ENCODE measurements around the gene CERK.

Gene CERK

GRCh38 chr22:46686221-46687047 is 51.6 kb downstream of the CERK start:
- TF ChIP-seq REST (IDR thresholded peaks at IDR 0.05; ENCODE audit: insufficient read depth in 1 of 2, low read depth in 2 of 2, low read length in 2 of 2) (no peak), POLR2AphosphoS5 (IDR thresholded peaks at IDR 0.05; ENCODE audit: low read depth, low read length) (no peak), SIN3A (IDR thresholded peaks at IDR 0.05; ENCODE audit: borderline replicate concordance, insufficient read depth, low read length) (no peak), FOXP2 (optimal IDR thresholded peaks at IDR 0.05; ENCODE audit: borderline replicate concordance, extremely low read depth, extremely low read length, insufficient read depth) (no peak), TAF1 (IDR thresholded peaks at IDR 0.05; ENCODE audit: borderline replicate concordance, insufficient read depth, low read length) (no peak)

GRCh38 chr22:46684706-46685105 is 53.3 kb downstream of the CERK start:
- TF ChIP-seq TAF1 (IDR thresholded peaks at IDR 0.05; ENCODE audit: borderline replicate concordance, insufficient read depth, low read length) (no peak), FOXP2 (optimal IDR thresholded peaks at IDR 0.05; ENCODE audit: borderline replicate concordance, extremely low read depth, extremely low read length, insufficient read depth) (no peak), REST (IDR thresholded peaks at IDR 0.05; ENCODE audit: insufficient read depth in 1 of 2, low read depth in 2 of 2, low read length in 2 of 2) (no peak), POLR2AphosphoS5 (IDR thresholded peaks at IDR 0.05; ENCODE audit: low read depth, low read length) (no peak)

- TF ChIP-seq REST (IDR thresholded peaks at IDR 0.05; ENCODE audit: insufficient read depth in 1 of 2, low read depth in 2 of 2, low read length in 2 of 2) (no peak), POLR2AphosphoS5 (IDR thresholded peaks at IDR 0.05; ENCODE audit: low read depth, low read length) (0 out of 2 replicates have a peak, but pooled peaks have one; percentile 19)
These were observed 55.9 kb downstream of the CERK start for GRCh38 chr22:46682011-46682731.

- TF ChIP-seq FOXP2 (optimal IDR thresholded peaks at IDR 0.05; ENCODE audit: borderline replicate concordance, extremely low read depth, extremely low read length, insufficient read depth) (no peak), SIN3A (IDR thresholded peaks at IDR 0.05; ENCODE audit: borderline replicate concordance, insufficient read depth, low read length) (no peak), REST (IDR thresholded peaks at IDR 0.05; ENCODE audit: insufficient read depth in 1 of 2, low read depth in 2 of 2, low read length in 2 of 2) (no peak), POLR2AphosphoS5 (IDR thresholded peaks at IDR 0.05; ENCODE audit: low read depth, low read length) (no peak), TAF1 (IDR thresholded peaks at IDR 0.05; ENCODE audit: borderline replicate concordance, insufficient read depth, low read length) (no peak)
These were observed 57.0 kb downstream of the CERK start for GRCh38 chr22:46681010-46681409.

Data from PFSK-1 (cell line).